NCI-H2196 treated with DMSO at 0.1 percent for 48 hours (cell line): Measurements from ENCODE around the gene AGT.

Experiments used
- DNase-seq: peaks from one replicate; lab custom pipeline; 2025; ENCODE audit not compliant: unreplicated experiment; lab: John Stamatoyannopoulos, UW

The AGT gene

DNA sequence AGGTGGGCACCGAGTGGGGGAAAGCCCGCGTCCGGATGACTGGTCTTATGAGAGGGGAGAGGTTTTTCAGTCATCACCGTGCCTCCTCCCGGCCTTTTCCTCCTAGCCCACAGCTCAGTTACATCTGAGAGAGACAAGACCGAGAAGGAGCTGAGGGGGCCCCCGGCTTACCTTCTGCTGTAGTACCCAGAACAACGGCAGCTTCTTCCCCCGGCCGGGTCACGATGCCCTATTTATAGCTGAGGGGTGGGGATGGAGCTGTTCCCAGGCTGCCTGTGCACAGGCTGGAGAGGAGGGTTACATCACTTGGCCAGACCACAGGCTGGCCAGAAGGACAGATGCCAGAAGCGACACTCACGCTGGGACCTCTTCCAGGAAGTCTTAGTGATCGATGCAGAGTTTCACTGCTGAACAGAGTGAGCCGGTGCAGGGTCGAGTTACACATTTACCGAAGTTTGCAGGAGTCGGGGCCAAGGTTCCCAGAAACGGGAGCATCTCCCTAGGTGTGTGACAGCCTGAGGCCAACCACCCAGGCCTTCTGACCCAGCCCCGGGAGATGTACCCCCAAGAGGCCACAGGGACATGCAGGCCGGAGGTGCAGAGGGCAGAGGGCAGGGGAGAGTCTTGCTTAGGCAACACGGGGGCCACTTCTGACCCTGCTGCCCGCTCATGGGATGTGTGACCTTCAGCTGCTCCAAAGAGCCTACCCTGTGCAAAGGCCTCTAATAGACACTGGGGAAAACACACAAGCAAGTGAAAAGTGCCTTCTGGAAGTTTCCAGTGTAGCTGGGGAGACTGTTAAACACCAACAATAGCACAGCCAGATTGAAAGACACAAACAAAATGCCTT, at the start of gene AGT:
AGT (minus strand) TSS at position 208 of the 850 bp plus-strand sequence. CDS start 3,299 bp downstream, outside the sequence.
- peak; percentile 65 for DNase-seq

DNA sequence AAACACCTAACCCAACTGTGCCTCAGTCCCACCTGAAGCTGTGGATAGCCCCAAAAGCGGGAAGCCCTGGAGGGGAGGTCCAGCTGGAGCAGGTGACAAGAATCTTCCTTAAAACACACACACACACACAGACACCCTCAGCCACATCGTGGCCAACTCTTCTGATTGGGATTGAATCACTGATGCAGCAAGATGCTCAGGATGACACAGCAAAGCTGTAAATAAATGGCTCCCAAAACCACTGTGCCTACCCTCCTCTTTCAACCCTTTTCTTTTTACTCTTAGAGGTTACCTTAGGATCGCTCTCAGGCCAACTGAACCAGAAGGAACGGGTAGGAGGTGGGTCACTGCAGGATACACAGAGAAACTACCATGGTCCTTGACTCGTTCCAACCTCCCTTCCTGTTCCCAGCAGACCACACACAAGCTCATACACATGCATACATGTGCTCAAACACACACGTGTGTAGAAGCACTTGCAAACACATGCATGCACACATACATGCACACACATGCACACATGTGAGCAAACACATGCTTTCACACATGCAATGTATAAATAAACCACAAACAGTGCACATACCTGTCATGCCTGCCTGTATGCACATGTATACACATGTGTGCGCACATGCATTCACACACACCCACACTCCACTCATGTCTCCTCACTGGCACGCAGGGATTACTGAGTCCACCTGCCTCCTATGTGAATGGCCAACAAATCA, 47.7 kb upstream of the AGT start:
- no peak for DNase-seq

DNA sequence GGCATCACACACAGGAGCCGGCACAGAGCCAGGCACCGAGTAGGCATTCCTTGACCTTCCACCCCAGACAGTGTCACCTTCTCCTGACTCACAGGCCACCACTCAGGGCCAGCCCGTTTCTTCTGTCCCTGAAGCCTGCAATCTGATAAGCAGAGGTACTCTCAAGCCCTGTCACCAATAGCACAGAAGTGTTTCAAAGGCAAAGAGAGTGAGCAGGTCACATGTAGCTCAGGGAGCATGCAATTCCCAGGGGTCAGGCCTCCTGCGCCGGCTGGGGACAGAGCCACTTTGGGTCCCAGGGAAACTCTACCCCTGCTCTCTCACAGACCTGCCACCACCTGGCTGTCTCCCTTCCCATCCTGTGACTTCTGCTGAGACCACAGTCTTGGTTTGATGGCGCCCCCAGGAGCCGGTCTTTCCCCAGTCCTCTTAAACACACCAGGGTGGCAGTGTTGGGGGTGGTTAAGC, 46.5 kb upstream of the AGT start:
- DNase-seq, result no peak

DNA sequence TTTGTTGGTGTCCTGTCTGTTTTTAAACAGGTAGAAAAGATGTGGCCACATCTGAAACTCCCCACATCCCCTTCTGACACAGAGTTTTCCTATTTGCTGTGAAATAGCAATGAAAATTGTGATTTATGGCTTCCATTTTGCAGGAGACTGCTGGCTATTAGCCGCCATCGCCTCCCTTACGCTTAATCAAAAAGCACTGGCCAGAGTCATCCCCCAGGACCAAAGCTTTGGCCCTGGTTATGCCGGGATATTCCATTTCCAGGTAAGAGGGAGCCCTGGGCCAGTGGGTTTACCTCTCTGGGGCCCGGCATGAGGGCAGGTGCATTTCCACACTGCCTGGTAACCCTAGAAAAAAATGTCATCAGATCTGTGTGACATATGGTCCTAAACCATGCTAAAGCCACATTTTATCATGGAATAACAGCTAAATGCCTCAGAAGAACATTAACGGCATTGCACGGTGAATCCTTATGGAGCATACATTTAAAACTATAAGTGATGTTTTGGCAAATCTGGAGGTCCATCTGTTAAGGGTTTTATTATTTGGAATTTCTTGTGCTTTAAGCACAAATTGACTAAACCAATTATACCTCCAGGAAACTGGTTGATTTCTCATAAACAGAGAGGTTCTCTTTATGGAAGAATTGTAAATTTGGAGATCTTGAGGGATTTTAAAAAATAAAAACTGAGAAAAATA, 45.6 kb upstream of the AGT start:
- DNase-seq, result no peak

DNA sequence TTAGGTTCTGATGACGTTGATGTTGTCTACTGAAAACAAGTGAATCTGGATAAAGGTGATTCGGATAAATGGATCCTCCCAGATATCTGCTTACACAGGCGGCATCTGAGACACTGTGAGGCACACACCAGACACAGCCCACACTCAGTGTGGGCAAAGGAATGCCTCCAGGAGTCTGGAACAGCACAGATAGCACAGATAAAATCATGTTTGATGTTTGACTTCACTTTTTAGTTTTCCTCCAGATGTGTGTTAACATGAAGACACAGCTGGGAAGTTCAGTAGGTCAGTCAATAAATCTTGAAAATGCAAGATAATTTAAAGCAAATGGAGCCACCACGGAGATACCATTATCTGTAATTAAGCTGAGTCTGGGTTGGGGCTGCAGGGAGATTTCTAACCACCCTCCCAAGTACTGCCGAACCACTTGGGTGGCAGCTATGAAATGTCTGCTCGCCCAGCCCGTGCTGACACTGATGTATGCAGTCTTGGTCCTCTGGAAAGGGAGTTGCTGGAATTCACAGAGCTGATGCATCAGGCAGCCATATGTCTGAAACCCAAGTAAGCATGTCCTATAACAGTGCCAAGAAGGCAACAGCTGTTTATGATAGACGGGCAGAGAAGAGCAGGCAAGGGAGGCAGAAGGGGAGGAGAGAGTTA, 44.9 kb upstream of the AGT start:
- DNase-seq, result no peak

DNA sequence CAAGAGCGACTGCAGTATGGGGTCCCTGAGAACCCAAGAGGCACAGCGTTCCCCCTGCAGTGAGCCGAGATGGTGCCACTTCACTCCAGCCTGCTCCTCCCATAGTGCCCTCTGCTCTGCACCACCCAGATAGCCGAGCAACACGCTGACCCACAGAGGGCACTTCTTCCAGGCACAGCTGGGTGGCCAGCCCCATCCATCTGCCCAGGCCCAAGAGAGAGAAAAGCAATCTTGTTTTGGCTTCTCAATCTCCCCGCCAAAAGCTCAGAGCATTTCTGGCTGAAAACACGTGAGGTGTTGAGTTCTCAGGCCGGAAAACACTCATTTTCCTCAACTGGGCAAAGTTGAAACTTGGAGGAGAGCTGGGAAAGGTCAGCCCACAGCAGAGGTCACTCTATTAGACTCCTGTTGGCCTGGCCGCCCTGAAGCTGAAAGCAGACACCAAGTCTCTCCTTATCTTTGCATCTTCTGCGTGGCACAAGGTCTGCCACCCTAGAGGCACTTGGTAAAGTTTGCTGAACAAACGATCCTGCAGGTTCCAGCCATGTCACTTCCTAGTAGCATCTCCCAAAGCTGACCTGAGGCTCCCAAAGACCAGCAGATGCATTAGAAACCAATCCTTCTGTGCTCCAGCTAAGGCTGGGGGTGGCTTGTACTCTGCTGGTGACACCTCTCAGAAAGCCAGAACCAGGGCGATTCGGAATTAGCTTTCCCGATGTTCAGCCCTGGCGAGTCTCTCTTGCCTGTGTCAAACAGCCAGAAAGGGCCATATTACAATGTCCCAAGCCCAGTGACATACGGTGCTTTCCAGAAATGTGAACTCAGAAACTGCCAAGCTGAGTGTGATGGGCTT, 44.2 kb upstream of the AGT start:
- no peak for DNase-seq

DNA sequence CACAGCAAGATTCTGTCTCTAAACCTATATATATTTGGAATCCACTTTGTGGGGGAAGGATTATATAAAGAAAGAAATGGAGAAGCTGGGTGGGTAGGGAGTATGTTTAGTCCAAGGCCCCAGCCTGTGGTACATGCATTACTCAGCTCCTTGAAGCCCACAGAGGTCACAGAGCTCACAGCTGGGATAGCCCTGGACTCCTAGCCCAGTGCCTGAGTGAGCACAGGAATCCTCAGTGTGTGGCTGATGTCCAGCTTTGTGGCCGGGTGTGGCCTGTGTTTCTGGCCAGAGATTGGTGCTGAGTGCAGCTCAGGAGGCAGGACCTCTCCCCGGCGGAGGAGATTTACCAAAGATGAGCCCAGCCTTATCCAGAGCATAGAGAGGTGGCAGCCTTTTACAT, 40.9 kb upstream of the AGT start:
- DNase-seq, result no peak

DNA sequence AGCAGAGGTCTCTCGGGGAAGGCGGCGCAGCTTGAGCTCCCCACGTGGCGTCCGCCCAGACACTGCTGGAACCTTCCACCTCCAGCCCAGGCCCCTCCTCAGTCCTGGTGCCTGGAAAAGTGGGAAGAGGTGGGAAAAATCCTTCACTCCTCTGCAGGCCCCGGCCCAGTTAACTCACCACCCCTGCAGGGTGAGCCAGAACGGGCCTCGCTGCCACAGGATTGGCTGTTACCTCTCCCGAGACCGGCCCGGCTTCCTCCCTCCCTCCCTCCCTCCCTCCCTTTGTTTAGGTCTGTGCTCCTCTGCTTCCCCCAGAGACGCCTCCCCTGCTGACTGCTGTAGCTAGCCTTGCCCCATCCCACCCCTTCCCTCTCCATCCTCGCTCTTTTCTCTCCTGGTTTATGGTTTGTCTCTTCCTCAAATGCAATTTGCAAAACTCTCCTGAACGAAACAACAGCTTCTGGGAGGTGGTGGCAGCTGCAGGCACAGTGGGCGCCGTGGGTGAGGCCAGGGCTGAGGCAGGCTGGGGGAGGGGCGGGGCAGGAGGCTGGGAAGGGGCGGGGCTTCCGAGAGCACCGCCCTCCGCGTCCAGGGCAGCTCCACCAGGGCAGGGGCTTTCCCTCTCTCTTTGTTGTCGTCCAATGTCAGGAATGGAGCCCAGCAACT, 39.8 kb upstream of the AGT start:
- peak; percentile 92 for DNase-seq

DNA sequence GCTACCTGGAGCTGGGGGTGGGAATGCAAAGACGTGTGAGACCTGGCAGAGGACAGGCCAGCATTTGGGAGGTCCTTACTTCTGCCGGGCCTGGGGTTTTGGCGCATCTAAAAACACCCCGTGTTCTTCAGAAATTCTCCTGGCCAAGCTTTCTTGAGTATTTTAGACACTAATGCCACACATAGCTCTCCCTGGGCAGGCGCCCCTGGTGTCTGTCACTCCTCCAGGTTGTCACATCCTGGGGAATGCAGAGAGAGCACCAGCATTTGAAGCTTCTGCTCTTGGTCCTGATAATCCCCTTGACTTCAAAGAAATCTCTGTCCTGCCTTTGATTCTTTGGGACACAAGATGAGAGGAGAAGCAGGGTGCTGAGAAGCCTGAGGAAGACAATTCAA, 39.3 kb upstream of the AGT start:
- no peak for DNase-seq

DNA sequence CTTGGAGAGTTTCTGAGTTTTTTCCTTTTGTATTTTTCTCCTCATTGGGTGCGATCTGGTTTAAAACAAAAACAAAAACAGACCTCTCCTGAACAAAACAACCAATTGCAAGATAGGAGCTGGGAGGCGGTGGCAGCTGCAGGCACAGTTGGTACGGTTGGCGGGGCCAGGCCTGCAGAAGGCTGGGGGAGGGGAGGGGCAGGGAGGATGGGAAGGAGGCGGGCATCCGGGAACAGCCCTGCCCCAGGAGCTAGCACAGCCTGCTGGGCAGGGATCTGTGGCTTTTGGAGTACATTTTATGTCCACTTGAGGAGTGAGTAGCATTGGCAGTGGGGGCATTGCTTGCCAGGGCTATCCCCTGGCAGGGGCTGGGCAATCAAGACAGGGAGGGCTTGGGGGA, 38.5 kb upstream of the AGT start:
- peak; percentile 95 for DNase-seq

DNA sequence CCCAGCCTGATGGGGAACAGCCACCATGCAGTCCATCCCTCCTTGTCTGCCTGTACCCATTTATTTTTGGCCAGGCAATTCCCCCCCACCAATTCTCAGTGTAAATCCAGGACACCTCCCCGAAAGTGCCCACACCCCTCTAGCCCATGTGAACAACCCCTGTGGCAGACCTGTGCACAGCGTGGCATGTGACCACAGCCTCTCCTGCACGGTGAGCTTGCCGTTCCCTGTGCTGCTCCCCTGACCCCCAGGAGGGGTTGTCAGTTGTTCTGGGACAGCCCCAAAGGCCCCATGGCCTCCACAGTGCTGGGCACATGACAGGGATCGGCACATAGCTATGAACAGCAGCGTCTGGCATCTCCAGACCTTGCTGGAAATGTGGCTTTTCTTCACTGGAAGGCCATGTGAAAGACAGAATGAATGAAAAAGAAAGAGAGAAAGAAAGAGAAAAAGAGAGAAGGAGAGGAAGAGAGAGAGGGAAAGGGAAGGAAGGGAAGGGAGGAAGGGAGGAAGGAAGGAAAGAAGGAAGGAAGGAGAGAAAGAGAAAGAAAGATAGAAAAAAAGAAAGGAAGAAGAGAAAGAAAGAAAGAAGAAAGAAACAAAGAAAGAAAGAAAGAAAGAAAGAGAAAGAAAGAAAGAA, 37.2 kb upstream of the AGT start:
- no peak for DNase-seq

DNA sequence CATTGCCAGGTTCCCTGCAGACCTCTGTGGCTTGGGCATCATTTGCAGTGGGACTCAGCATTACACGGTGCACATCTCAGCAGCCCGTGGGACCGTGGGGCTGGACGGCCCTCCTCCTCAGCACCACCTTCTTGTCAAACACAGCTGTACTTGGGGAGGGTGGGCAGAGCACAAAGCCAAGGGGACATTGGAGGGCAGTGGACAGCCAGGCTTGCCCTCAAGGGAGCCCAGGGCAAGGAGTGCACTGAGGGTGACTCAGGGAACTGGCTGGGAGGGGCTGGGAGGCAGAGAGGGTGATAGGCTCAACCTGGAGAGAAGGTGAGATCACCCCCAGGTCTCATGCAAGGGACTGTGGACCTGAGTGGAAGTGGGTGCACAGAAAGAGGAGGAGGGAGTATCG, 36.7 kb upstream of the AGT start:
- no peak for DNase-seq

DNA sequence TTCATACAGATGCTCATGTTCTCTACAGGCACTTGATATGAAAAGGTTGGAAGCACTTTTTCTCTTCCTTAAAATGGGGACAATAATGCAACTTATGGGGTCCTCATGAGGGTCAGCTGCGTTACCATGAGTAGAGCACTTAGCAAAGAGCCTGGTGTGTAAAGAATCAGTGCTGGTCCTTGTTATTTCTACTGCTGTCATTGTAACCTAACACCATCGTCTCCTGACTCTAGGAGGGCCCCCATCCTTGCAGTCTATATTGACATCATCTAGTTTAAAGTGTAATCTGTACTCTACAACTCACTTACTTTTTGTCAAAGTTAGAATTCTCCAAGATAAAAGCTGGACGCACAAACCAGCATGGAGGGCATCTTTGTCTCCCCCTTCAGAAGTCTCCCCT, 35.7 kb upstream of the AGT start:
- no peak for DNase-seq

DNA sequence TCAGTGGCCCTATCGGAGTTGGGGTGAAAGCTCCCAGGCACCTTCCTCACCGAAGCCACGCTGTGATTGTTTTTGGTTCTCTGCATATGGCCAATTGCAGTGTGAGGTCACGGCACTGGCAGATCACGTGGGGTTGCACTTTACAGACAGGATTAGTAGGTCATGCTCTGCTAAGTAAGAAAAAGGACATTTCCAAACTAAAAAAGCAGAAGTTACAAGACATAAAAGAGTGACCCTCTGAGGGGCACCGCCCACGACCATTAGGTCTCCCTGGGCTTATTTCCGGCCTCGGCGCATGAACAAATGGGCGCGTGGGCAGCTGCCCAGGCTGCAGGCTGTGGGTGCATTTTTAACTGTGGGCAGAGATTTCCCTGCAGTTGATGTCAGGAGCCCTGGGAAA, 35.2 kb upstream of the AGT start:
- DNase-seq, result no peak

DNA sequence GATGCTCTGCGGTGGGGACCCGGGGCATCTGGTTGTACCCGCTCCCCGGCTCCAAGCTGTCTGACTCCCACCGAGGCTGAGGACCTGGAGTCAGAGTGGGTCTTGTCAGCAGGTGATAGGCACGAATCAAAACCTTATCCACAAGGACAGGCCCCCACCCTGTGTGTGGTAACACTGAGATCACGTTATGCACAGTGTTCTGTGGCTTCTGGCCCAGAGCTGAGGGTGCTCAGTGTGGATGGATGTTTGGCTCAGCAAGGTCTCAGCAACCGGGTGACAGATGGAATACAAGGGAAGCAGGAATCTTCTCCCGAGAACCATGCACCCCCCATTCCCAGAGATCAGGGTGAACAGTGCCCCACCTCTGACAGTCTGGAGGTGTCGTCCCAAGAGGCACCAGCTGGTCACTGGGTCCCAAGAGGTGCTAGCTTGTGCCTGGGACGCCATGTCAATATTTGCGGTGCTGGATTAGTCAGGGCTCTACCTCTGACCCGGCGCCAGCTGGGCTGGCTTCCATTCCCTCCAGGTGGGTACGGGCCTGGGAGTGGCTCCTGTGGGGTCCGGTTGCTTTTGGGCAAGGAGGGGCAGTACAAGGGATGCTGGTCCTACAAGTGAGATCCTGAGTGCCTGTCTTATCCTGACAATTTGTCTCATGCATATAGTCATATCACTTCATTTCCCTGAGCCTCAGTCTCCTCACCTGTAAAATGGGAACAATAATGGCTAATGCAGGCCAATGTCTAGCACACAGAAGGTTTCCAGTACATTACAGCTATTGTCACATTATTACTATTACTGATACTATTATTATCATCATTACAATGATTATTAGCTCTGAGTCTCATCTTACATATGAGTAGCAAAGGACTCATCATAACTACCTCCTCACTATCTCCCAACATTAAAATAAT, 34.2 kb upstream of the AGT start:
- DNase-seq, result no peak

DNA sequence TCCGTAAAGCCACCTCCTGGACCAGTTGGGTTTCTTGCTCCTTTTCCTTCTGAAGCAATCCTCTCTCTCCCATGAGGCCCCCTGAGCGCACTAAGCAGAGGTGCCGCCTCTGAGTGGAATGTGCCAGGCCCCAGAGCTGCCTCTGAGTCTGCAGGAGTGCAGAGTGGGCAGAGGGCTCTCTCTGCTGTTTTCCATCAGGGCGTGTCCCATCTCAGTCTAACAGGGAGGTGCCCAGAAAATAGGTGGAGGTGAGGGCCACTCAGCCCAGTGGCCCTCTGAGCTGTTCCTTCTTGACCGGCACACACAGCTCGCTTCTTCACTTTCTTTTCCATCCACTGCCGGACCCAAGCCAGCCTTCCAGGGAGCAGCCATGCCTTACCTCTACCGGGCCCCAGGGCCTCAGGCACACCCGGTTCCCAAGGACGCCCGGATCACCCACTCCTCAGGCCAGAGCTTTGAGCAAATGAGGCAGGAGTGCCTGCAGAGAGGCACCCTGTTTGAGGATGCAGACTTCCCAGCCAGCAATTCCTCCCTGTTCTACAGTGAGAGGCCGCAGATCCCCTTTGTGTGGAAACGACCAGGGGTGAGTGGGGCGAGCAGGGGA, 33.3 kb upstream of the AGT start, which contains the start of gene CAPN9:
CAPN9 (plus strand) TSS at position 262 of the 604 bp plus-strand sequence; CDS start at position 371, 109 bp downstream.
- DNase-seq, result no peak

DNA sequence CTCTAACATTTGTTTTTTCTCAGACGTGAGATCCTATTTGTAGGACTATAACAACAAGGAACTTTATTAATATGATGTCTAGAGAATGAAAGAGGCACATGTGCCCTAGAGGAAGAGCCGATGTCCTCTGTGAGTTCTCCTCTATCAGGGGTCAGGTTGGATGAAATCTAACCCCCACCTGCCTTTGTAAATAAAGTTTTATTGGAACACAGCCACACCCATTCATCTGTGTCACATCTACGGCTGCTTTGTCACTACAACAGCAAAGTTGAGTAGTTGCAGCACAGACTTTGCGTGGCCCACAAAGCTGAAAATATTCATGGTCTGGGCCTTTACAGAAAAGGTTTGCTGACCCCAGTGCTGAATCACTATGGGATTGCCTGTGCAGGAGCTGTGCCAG, 32.7 kb upstream of the AGT start:
- DNase-seq, result no peak

DNA sequence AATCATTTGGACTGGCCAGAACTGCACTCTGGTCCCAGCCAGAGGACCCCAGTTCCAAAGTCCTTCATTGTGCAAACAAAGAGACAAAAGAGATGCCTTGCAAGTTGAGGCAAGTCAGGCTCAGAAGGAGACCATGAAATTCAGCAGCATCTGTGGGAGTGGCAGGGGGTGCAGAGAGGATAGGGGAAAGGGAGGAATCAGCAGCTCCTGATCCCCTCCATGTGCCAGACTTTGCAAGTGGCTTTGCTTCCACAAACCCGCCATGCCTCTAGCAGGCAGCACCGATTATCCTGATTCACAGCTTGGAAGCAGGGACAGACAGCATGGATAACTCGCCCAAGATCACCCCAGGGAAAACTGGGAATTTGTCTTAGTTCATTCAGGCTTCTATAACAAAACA, 31.1 kb upstream of the AGT start:
- DNase-seq, result no peak
